Measurements from ENCODE around the gene EPHB6. TPM values are rescaled to one million over a fixed set of nuclear protein-coding genes. Genes with fewer than 3 reads are reported as not detected.

Gene EPHB6
- total RNA-seq, 1 experiment from 2014 or later = 12.6 TPM

DNA sequence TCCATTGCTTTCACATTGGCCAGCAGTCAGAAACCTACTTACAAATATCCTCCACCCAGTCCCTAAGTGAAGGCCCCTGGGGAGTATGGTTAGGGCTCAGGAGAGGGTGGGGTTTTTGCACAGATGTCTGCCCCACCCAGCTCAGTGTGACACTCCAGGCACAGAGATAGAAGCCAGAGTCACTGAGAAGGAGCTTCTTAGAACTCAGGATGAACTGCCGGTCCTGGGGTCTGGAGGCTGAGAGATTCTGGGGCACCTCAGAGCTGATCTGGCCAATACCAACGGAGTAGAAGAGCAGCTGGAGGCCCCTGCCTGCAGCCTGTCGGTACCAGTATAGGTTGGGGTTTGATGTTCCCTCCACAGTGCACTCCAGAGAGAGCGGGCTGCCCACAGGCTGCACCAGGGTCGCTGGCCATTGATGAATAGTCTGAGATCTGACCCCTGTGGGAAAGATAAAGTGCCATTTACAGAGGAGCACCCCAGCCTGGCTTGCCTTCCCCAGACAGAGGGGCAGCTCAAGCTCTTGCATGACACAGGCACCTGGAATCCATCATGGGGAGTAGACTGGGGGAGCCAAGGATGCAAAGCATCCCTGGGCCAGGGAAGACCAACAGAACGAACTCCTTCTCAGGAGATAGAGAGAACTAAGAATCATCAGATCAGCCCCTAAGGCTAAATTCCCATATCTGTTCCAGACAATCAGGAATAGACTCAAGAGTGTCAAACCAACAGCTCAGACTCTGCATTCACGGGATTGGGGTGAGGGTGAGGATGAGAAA, 42.2 kb upstream of the EPHB6 start:
- Histone ChIP-seq H3K9me3 (ENCODE audit: control insufficient read depth in 1 of 2, insufficient read depth in 1 of 2, low read depth in 1 of 2, low read length in 2 of 2) (no peaks in the 10 kb centered on the region), H3K79me2 (ENCODE audit: insufficient read depth, low read length) (no peaks in the 10 kb centered on the region), H3K9ac (ENCODE audit: low read length) (no peak overlapping the region), H3K4me2 (ENCODE audit: low read length) (no peak overlapping the region), H3K27ac (ENCODE audit: low read depth, low read length) (no peak overlapping the region), H2AFZ (ENCODE audit: low read depth, low read length, poor library complexity, severe bottlenecking) (no peak overlapping the region), H3K9me2 (ENCODE audit: insufficient read depth) (no peaks in the 10 kb centered on the region), H3K27me3 (ENCODE audit: insufficient read depth, low read length) (peaks cover 24% of the 10 kb centered on the region; the same call in 1 of the 2 replicates), H4K20me1 (ENCODE audit: insufficient read depth) (no peaks in the 10 kb centered on the region), H3K4me1 (ENCODE audit: control insufficient read depth in 1 of 2, insufficient read depth in 2 of 2, low read length in 2 of 2) (peaks cover 0 to 24% of the 10 kb centered on the region in 2 experiments; a peak in 3 of 4 replicates), H3K36me3 (ENCODE audit: control insufficient read depth in 1 of 2, insufficient read depth in 2 of 2, low read length in 2 of 2) (no peaks in the 10 kb centered on the region), H3K4me3 (replicated peaks in 1 of 2; ENCODE audit: low read depth in 1 of 2, low read length in 2 of 2) (no peak overlapping the region)
- intact Hi-C loops (cut with micrococcal nuclease) = loop anchor here (2.0 to 10.0 kb wide), 2 partner anchors 20 to 278 kb away; no protein-coding TSS in a partner anchor
- ATAC-seq (no peak), DNase-seq (ENCODE audit: low read depth, low spot score) (no peak)
- BruUV-seq (replicated peaks) = no TSS peak
- CTCF ChIA-PET = interaction anchor here (0.6 to 5.5 kb wide), 10 partner anchors 8 to 278 kb away, joined by 3 to 62 read pairs (median 6); no protein-coding TSS in a partner anchor
- TF ChIP-seq SRF (IDR thresholded peaks at IDR 0.05; ENCODE audit: low read depth) (no peak), ZNF274 (IDR thresholded peaks at IDR 0.05; ENCODE audit: low read depth, low read length) (no peak), POLR2AphosphoS5 (IDR thresholded peaks at IDR 0.05; ENCODE audit: low read depth, low read length) (no peak), TCF7L2 (IDR thresholded peaks at IDR 0.05; ENCODE audit: borderline replicate concordance, extremely low read depth, insufficient read depth, insufficient read length) (no peak), CTCF (IDR thresholded peaks at IDR 0.05 in 2 of 3, conservative IDR thresholded peaks at IDR 0.05 in 1 of 3; ENCODE audit: borderline replicate concordance in 1 of 3, insufficient read depth in 1 of 3, low read depth in 2 of 3, low read length in 2 of 3) (no peak), MAX (IDR thresholded peaks at IDR 0.05) (no peak), JUND (IDR thresholded peaks at IDR 0.05) (no peak), ZFX (IDR thresholded peaks at IDR 0.05) (no peak), EGR1 (IDR thresholded peaks at IDR 0.05; ENCODE audit: low read depth) (no peak), SP1 (IDR thresholded peaks at IDR 0.05; ENCODE audit: low read depth) (no peak), EZH2phosphoT487 (IDR thresholded peaks at IDR 0.05; ENCODE audit: borderline replicate concordance) (no peak), CBX3 (IDR thresholded peaks at IDR 0.05; ENCODE audit: low read depth) (no peak), EZH2 (IDR thresholded peaks at IDR 0.05) (no peak), SIN3A (IDR thresholded peaks at IDR 0.05; ENCODE audit: low read depth) (no peak)
- TF ChIP-seq, protein P1, sequence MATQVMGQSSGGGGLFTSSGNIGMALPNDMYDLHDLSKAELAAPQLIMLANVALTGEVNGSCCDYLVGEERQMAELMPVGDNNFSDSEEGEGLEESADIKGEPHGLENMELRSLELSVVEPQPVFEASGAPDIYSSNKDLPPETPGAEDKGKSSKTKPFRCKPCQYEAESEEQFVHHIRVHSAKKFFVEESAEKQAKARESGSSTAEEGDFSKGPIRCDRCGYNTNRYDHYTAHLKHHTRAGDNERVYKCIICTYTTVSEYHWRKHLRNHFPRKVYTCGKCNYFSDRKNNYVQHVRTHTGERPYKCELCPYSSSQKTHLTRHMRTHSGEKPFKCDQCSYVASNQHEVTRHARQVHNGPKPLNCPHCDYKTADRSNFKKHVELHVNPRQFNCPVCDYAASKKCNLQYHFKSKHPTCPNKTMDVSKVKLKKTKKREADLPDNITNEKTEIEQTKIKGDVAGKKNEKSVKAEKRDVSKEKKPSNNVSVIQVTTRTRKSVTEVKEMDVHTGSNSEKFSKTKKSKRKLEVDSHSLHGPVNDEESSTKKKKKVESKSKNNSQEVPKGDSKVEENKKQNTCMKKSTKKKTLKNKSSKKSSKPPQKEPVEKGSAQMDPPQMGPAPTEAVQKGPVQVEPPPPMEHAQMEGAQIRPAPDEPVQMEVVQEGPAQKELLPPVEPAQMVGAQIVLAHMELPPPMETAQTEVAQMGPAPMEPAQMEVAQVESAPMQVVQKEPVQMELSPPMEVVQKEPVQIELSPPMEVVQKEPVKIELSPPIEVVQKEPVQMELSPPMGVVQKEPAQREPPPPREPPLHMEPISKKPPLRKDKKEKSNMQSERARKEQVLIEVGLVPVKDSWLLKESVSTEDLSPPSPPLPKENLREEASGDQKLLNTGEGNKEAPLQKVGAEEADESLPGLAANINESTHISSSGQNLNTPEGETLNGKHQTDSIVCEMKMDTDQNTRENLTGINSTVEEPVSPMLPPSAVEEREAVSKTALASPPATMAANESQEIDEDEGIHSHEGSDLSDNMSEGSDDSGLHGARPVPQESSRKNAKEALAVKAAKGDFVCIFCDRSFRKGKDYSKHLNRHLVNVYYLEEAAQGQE (IDR thresholded peaks at IDR 0.05; ENCODE audit: low read depth) = no peak
- TF ChIP-seq, protein P2, sequence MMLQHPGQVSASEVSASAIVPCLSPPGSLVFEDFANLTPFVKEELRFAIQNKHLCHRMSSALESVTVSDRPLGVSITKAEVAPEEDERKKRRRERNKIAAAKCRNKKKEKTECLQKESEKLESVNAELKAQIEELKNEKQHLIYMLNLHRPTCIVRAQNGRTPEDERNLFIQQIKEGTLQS (IDR thresholded peaks at IDR 0.05) = no peak
- POLR2A ChIA-PET = no interaction called here
- RAD21 ChIA-PET (ENCODE audit: low non-redundant PET in 1 of 2, low total read pairs in 2 of 2, uncharacterized antibody in 2 of 2, unreplicated experiment in 2 of 2) = no interaction called here
